NCI-H524 treated with DMSO at 0.1 percent for 48 hours (cell line): ENCODE results near the gene COX6B2.
"Not testable (repeated sequence)": the region's sequence is repeated elsewhere in the genome, so short reads cannot be mapped to it uniquely, and the experiment has no call there.

ENCODE experiments used
- DNase-seq: peaks from one replicate; lab custom pipeline; 2025; lab: John Stamatoyannopoulos, UW

The COX6B2 gene, protein sequence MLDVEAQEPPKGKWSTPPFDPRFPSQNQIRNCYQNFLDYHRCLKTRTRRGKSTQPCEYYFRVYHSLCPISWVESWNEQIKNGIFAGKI

DNA sequence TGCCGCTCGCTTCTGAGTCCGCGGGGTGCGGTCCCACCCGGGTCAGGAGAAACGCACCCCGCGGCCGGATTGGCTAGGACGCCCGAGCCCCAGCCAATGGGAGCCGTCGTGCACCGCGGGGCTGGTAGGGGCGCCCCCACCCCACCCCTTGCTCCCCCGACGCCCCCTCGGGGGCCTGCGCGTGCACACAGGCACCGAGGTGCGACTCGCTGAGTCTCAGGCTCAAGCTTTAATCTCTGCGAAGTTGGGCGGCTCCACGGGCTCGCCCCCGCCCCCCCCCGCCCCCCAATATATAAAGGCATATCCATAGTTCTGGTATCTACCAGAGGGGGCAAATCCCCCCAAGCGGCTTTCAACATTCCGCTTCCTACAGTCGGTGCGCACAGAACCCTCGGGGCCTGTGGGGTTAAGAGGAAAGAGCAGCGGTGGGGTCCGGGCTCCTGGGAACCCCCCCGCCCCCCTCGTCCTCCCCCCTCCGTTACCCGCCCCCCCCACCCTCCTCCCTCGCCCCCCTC lies at the start of gene COX6B2:
TSS of gene COX6B2 (minus strand) at position 22 of the 515 bp plus-strand sequence. CDS start 198 bp downstream, outside the sequence.
- DNase-seq: no peak

- DNase-seq: no peak
These were observed 48.0 kb upstream of the COX6B2 start for GRCh38 chr19:55402509-55402908.

DNA sequence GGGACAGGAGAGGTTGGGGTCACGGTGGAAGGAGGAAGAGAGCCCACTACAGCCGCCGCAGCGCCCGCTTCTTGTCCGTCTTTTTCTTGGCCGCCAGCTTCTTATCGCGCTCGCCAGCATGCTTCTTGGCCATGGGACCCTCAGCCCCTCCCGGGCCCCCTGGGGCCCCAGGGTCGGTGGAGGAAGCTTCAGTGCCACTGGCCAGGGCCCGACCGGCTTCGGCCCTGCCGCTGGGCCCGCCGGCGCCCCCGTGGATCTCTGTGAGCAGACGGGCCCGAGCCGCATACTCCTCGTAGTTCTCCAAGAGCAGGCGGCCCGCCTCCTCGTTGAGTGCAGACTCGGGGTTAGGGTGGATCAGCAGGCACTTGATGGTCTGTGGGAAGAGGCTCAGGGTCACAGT lies 46.9 kb upstream of the COX6B2 start:
- not testable (repeated sequence) for DNase-seq

GRCh38 chr19:55400281-55401087 lies 46.0 kb upstream of the COX6B2 start:
- no peak for DNase-seq

DNA sequence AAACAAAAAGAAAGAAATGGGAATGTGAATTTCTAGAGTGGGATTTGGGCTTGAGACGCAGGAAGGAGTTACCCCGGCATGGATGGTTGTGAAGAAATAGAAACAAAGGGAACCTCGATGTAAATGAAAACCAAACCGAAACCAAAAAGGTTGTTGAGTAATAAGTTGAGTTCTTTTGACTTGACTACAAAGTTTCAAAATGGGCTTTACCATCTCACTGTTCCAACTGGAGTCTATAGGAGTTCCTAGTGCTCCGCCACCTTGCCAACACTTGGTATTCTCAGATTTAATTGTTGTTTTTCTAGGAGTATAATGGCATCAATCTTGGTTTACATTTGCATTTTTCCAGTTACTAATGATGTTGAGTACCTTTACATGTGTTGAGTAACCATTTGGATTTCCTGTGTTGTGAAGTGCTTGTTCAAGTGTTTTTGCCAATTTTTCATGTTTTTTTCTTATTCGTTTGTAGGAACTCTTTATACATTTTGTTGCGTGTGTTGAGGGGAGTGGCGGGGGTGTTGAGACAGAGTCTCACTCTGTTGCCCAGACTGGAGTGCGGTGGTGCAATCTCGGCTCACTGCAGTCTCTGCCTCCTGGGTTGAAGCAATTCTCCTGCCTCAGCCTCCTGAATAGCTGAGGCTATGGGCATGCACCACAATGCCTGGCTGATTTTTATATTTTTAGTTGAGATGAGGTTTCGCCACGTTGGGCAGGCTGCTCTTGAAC lies 43.8 kb upstream of the COX6B2 start:
- DNase-seq: no peak

- no peak for DNase-seq
These were observed 38.6 kb upstream of the COX6B2 start for GRCh38 chr19:55392820-55393761.

DNA sequence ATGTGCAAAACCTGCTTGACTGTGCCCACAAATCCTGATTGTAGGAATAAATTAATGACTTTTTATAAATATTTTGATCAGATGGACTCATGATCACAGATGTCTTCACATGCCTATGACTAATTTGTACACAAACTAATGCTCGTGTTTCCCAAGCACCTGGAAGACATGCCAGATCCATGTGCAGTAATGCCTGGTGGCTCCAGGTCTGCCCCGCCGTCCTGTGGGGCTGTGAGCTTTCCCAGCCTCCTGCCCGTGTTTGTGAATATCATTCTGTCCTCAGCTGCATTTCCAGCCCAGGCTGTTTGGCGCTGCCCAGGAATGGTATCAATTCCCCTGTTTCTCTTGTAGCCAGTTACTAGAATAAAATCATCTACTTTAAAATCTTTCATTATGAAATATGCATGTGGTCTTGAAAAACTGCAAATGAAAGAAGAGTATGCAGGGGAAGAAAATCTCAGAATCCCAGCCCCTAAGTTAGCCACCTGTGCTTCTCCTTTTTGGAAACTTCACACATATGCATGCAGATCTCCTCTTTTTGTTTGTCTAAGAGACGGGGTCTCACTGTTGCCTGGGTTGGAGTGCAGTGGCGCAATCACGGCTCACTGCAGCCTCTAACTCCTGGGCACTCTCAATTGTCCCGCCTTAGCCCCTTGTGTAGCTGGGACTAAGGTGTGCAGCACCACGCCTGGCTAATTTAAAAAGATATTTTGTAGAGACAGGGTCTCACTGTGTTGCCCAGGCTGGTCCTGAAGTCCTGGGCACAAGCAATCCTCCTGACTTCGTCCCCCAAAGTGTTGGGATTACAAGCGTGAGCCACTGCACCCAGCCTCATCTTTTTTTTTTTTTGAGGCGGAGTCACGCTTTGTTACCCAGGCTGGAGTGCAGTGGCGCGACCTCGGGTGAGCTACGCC lies 37.4 kb upstream of the COX6B2 start:
- DNase-seq: no peak

- no peak for DNase-seq
These were observed 36.7 kb upstream of the COX6B2 start for GRCh38 chr19:55391191-55391670.

GRCh38 chr19:55390461-55390880 lies 36.0 kb upstream of the COX6B2 start:
- no peak for DNase-seq

GRCh38 chr19:55389386-55390317 lies 35.1 kb upstream of the COX6B2 start:
- no peak for DNase-seq

- no peak for DNase-seq
These were observed 33.4 kb upstream of the COX6B2 start for GRCh38 chr19:55387736-55388497.

DNA sequence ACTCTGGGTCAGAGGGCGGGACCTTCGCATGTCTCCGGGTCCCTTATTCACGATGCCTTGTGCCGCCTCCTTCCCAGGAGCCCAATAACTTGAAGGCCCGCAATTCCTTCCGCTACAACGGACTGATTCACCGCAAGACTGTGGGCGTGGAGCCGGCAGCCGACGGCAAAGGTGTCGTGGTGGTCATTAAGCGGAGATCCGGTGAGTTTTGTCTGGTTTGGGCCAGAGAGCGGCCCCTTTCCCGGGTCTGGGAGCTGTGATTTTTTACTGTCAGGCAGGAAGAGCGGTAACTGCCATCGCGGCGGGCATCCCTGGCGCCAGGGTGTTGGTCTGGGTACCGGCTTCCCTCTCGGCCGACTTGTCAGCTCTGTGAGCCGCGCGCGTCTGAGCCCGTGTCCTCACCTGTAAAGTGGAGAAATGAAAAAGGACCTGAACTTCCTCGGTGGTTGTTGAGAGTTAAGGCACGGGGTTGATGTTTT lies 32.0 kb upstream of the COX6B2 start:
- DNase-seq: no peak

DNA sequence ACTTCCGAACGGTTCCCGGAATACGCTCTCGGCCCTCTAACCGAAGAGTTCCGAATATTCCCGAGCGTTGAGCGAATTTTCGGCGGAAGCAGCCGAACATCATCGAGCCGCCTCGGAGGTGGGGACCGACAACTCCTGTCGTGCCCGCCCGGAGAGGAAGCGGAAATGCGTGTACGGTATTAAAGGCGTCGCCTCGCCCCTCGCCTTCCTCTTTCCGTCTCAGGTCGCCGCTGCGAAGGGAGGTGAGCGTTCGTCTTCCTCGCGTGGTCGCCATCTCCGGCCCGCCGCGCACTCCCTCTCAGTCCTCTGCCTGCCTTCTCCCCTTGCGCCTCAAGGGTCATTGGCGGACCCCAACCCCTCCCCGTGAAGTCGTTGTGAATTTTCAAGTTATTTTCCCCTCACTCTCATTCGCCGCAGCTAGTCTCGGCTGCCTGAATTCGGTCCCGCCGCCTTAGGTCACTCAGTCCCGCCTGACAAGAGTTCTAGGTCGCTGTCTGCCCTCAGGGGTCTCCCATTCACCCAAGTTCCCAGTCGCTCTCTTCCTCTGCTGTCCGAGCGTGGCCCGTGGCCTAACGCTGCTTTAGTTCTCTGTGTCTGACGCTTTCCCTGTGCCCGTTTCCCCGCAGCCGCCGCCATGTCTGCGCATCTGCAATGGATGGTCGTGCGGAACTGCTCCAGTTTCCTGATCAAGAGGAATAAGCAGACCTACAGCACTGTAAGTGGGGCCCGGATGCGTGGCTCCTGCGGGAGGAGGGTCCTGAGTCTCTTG lies 31.4 kb upstream of the COX6B2 start, which contains the start of gene RPL28:
TSS of gene RPL28 (plus strand) at position 209 of the 769 bp plus-strand sequence. CDS start at position 635, 426 bp downstream.
- peak; percentile 91 for DNase-seq

DNA sequence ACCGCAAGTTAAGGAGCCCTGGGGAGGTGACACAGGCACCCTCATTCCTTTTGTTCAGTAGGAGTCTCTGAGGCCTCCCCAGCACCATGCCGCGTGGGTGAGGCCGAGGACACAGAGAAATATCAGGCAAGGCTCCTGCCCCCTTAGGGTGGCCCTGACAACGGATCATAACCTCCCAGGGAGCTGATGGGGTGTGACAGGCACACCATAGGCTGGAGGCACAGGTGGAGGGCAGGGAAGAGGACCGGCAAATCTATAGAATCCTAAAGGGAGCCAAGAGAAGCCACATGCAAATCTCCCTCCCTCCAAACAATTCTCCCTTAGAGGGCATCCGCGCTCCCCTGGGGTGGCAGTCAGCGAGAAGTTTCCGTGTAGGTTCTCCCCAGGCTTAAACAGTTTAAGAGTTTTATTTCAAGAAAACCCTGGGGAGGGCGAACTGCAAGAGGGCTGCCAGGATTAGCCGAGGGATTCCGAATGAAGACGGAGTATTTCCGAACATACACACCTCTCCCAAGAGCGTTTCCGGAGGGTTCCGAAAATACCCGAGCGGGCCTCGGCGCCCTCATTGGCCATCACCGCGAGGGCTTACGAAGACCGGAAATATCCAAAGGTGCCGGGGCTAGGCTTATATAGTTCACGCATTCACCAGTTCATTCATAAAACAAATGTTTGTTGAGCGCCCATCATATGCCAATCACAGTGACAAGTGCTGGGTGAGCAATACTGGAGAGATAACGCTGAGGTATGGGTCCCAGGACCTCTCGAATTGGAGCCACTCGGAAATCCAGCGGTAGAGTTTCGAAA lies 30.6 kb upstream of the COX6B2 start:
- peak; percentile 76 for DNase-seq

- DNase-seq: no peak
These were observed 29.8 kb upstream of the COX6B2 start, which contains the start of gene TMEM238 for GRCh38 chr19:55384131-55384919. TMEM238 (minus strand) TSS chr19:55384292; CDS start chr19:55384259, 33 bp downstream.
